C4-2B (cell line): ENCODE data around the gene ABHD2.

Source experiments
- H3K27ac ChIP-seq: fragments of 450-650 bp; 2 replicates; pipeline ENCODE4 v1.5.1; 2017
- CTCF ChIP-seq: fragments of 450-650 bp; conservative IDR thresholded peaks from 2 replicates; pipeline ENCODE4 v1.5.1; 2017; ENCODE audit warnings: mild to moderate bottlenecking
- ZFX ChIP-seq: fragments of 450-650 bp; IDR thresholded peaks from 2 replicates; pipeline ENCODE4 v1.6.1; 2017

ABHD2 gene

GRCh38 chr15:89194608-89195007 is 106.4 kb downstream of the ABHD2 start:
- no peak overlapping the region for H3K27ac ChIP-seq
- no peak for TF ChIP-seq CTCF

- TF ChIP-seq ZFX, result no peak
- TF ChIP-seq CTCF, result no peak
- no peak overlapping the region for H3K27ac ChIP-seq
Measured at GRCh38 chr15:89195836-89196235, 107.6 kb downstream of the ABHD2 start.

DNA sequence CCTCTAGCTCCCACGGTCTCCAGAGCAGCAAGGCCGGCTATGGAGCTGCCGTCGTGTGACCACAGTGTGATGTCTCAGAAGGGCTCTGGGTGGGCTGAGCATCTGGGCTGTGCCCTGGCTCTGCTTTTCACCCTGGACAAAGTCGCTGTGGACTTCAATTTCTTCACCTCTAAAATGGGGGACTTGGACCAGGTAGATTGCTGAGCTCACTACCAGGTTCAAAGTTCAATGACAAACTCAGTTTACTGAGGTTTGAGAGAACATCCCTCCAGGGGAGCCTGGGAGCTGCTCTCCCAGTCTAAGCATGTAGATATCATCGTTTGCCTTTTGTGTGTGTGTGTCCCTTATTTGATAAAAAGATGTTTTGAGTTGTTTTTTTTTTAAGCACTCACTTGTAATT is 108.0 kb downstream of the ABHD2 start:
- no peak for TF ChIP-seq ZFX
- TF ChIP-seq CTCF, result no peak
- H3K27ac ChIP-seq, result no peak overlapping the region

DNA sequence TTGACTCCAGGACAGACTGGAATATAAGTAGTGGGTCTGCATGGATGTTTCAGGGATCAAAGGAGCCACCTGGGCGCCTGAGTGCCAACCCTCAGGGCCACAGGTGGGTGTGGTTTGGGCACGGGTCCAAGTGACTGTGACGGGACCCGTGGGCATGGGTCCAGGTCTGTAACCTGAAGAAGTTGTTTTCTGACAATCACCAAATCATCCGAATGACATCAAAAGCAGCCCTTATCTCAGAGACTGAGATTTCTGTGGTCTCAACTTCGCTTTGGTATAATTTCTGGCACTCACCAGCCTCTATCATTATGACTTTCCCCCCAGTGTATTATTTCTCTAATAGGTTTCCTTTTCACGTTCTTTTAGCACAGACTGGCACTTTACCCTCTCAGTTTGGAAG is 108.7 kb downstream of the ABHD2 start:
- TF ChIP-seq ZFX (no peak), CTCF (no peak)

DNA sequence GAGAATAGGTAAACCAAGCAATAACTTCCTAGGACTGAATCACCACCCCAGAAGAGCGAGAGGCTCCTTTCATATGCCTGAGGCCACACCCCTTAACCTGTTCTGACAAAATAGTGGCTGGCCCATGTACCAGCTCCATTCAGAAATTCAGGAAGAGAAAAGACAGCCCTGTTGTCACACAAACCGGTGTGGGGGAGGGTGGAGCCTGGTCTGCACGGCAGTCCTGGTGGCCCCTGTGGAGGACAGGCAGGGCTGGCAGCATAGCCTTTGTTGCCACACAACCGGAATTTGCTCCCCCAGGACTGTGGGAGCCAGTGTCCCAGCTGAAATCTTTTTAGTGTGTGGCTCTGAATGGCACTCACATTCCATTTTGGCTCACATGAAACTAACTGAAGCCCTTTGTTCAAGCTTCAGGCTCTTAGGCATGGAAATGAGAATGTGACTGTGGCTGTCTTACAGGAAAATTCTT is 109.3 kb downstream of the ABHD2 start:
- TF ChIP-seq CTCF, result no peak
- no peak for TF ChIP-seq ZFX
- no peak overlapping the region for H3K27ac ChIP-seq

More for the DNA sequence above, 108.7 kb downstream of the ABHD2 start:
- H3K27ac ChIP-seq, result no peak overlapping the region

- H3K27ac ChIP-seq, result no peak overlapping the region
- TF ChIP-seq CTCF (no peak), ZFX (no peak)
Measured at GRCh38 chr15:89198196-89198595, 109.9 kb downstream of the ABHD2 start.

- TF ChIP-seq CTCF, result no peak
- no peak for TF ChIP-seq ZFX
- no peak overlapping the region for H3K27ac ChIP-seq
Measured at GRCh38 chr15:89198934-89199333, 110.7 kb downstream of the ABHD2 start.
